ENCODE data around the gene PROM1. TPM values are rescaled to one million over a fixed set of nuclear protein-coding genes. Genes with fewer than 3 reads are reported as not detected.

Gene PROM1
- total RNA-seq, 2 experiments from 2014 or later = not detected

DNA sequence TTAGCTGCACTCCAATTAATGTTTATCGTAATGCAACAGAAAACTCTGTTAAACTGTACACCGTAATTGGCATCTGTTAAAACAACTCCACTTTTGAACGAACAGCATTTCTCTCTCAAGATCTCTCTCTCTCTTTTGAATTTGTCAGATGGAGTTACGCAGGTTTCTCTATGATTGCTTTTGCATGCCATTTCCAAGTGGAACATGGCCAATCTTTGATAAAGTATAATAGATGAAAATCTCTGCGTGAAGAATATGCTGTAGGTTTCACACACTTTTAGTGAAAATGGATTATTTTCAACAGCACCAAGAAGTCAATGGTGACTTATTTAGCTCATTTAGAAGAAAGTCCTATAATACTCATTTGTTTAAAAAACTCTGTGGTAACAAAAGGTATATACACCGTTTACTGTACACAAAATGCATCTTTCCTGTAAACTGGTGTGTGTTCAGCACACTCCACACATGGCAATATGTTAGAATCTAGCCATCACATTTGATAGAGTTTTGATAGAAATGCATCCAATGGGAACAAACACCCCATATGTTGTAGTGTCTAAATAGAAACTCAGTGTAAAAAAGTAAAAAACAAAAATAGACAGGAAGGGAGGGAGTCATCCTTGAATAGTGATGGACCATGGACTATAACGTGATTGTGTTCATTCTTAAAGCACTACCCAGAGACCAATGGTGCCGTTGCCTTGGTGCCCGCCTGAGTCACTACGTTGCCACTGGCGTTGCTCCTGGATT is 115.1 kb downstream of the PROM1 start:
- peaks cover 5% of the 10 kb centered on the region for H3K27me3 Mint-ChIP-seq
- H3K4me3 ChIP-seq (ENCODE audit: low read length) = no peak overlapping the region
- CTCF ChIA-PET = no interaction called here

DNA sequence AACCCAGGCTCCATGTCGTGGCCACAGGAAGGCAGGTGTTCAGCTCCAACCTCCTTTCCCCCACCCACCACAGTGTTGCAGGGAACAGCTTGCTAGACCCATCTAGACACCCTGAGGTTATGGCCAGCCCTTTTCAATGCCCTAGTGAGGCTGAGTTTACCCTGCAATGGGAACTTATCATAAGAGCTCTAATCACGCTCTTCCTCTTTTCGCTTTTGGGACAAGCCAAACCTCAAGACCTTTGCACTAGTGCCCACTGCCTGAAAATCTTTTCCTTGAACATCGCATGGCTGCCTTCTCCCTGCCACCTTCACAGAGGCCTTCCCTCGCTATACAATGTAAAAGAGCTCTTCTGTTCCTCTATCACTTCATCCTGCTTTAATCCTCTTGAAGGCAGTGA is 118.5 kb downstream of the PROM1 start:
- Histone ChIP-seq H3K27ac (ENCODE audit: low read depth in 1 of 2, low read length in 2 of 2) (no peak overlapping the region), H3K4me3 (ENCODE audit: low read length) (no peak overlapping the region), H3K27me3 (ENCODE audit: control insufficient read depth in 1 of 2, insufficient read depth in 2 of 2, low read length in 2 of 2) (no peaks in the 10 kb centered on the region), H3K36me3 (ENCODE audit: insufficient read depth, low read length) (no peaks in the 10 kb centered on the region), H3K9me3 (ENCODE audit: control insufficient read depth in 1 of 2, insufficient read depth in 1 of 2, low read length in 2 of 2) (no peaks in the 10 kb centered on the region), H3K4me1 (ENCODE audit: insufficient read depth, low read length) (peaks cover 14% of the 10 kb centered on the region)
- Mint-ChIP-seq H3K9me3 (no peaks in the 10 kb centered on the region), H3K27me3 (peaks cover 5% of the 10 kb centered on the region), H3K27ac (no peak overlapping the region), H3K36me3 (ENCODE audit: low read depth) (no peaks in the 10 kb centered on the region), H3K4me3 (no peak overlapping the region), H3K4me1 (ENCODE audit: low read depth) (peaks cover 20% of the 10 kb centered on the region)
- intact Hi-C loops (cut with DNase I, micrococcal nuclease) = no loop called here
- TF ChIP-seq, protein P1, sequence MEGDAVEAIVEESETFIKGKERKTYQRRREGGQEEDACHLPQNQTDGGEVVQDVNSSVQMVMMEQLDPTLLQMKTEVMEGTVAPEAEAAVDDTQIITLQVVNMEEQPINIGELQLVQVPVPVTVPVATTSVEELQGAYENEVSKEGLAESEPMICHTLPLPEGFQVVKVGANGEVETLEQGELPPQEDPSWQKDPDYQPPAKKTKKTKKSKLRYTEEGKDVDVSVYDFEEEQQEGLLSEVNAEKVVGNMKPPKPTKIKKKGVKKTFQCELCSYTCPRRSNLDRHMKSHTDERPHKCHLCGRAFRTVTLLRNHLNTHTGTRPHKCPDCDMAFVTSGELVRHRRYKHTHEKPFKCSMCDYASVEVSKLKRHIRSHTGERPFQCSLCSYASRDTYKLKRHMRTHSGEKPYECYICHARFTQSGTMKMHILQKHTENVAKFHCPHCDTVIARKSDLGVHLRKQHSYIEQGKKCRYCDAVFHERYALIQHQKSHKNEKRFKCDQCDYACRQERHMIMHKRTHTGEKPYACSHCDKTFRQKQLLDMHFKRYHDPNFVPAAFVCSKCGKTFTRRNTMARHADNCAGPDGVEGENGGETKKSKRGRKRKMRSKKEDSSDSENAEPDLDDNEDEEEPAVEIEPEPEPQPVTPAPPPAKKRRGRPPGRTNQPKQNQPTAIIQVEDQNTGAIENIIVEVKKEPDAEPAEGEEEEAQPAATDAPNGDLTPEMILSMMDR (IDR thresholded peaks at IDR 0.05) = no peak
- ChIA-PET CTCF (no interaction called here), POLR2A (no interaction called here)
- no peak for DNase-seq
- no peak for ATAC-seq (ENCODE audit: poor library complexity)

More for the DNA sequence above, 115.1 kb downstream of the PROM1 start:
- H3K36me3 ChIP-seq (ENCODE audit: insufficient read depth, low read length) = no peaks in the 10 kb centered on the region
- H3K9me3 ChIP-seq (ENCODE audit: control insufficient read depth in 1 of 2, insufficient read depth in 1 of 2, low read length in 2 of 2) = no peaks in the 10 kb centered on the region
- Mint-ChIP-seq H3K4me1 (ENCODE audit: low read depth) (peaks cover under 1% of the 10 kb centered on the region), H3K36me3 (ENCODE audit: low read depth) (no peaks in the 10 kb centered on the region), H3K9me3 (no peaks in the 10 kb centered on the region), H3K27ac (no peak overlapping the region), H3K4me3 (no peak overlapping the region)
- no peaks in the 10 kb centered on the region for H3K27me3 ChIP-seq (ENCODE audit: control insufficient read depth in 1 of 2, insufficient read depth in 2 of 2, low read length in 2 of 2)
- no peaks in the 10 kb centered on the region for H3K4me1 ChIP-seq (ENCODE audit: insufficient read depth, low read length)
- ATAC-seq (ENCODE audit: poor library complexity) (no peak), DNase-seq (no peak)
- POLR2A ChIA-PET = no interaction called here
- intact Hi-C loops (cut with DNase I, micrococcal nuclease) = no loop called here
- TF ChIP-seq, protein P1 (IDR thresholded peaks at IDR 0.05) = no peak
- H3K27ac ChIP-seq (ENCODE audit: low read depth in 1 of 2, low read length in 2 of 2) = no peak overlapping the region

DNA sequence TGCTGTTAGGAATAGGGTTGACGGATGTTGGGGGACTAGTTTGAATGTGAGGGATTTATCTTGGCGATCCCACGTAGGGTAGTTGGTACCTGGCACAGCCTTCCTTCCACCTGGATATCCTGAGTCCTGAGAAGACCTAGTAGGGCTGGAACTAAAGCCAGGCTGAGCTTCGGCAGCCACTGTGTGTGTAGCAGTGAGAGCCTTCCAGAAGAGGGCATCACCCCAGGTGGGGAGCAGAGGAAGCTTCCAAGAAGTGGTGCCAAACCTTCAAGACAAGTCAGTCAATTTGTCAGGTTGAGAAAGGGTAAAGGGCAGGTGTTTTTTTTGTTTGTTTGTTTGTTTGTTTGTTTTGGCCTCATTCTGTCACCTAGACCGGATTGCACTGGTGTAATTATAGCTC is 119.7 kb downstream of the PROM1 start:
- H3K27ac Mint-ChIP-seq = no peak overlapping the region

More for the DNA sequence above, 119.7 kb downstream of the PROM1 start:
- ChIA-PET CTCF (no interaction called here), POLR2A (no interaction called here)
- no peak overlapping the region for H3K4me3 Mint-ChIP-seq
- TF ChIP-seq, protein P1 (IDR thresholded peaks at IDR 0.05) = no peak
- intact Hi-C loops (cut with DNase I, micrococcal nuclease) = no loop called here
- H3K4me1 Mint-ChIP-seq (ENCODE audit: low read depth) = peaks cover 20% of the 10 kb centered on the region
- no peaks in the 10 kb centered on the region for H3K36me3 Mint-ChIP-seq (ENCODE audit: low read depth)
- Histone ChIP-seq H3K36me3 (ENCODE audit: insufficient read depth, low read length) (no peaks in the 10 kb centered on the region), H3K27me3 (ENCODE audit: control insufficient read depth in 1 of 2, insufficient read depth in 2 of 2, low read length in 2 of 2) (no peaks in the 10 kb centered on the region), H3K4me3 (ENCODE audit: low read length) (no peak overlapping the region), H3K27ac (ENCODE audit: low read depth in 1 of 2, low read length in 2 of 2) (no peak overlapping the region), H3K9me3 (ENCODE audit: control insufficient read depth in 1 of 2, insufficient read depth in 1 of 2, low read length in 2 of 2) (no peaks in the 10 kb centered on the region), H3K4me1 (ENCODE audit: insufficient read depth, low read length) (peaks cover 14% of the 10 kb centered on the region)
- no peaks in the 10 kb centered on the region for H3K9me3 Mint-ChIP-seq
- peaks cover 5% of the 10 kb centered on the region for H3K27me3 Mint-ChIP-seq
- ATAC-seq (ENCODE audit: poor library complexity) (no peak), DNase-seq (no peak)
